Adrenal gland (tissue), 5 donors: ENCODE measurements around the gene SULT1A1.
"Not testable (repeated sequence)": the region's sequence is repeated elsewhere in the genome, so short reads cannot be mapped to it uniquely, and the experiment has no call there.

Source experiments
- POLR2A ChIP-seq, 2 donors: fragments of 450-650 bp; IDR thresholded peaks; one replicate each; pipeline ENCODE4 v1.6.1; 2017; ENCODE audit warnings: antibody characterized with exemption in 2 of 2, mild to moderate bottlenecking in 2 of 2, moderate library complexity in 1 of 2
- TF ChIP-seq, protein P1 (sequence below), 6 experiments: fragments of 450-650 bp in 4 of 6; fragments of 200-600 bp in 2 of 6; sonication (generic) in 1 of 6; IDR thresholded peaks; 1 replicate in 5 of 6; 2 replicates in 1 of 6; pipeline versions ENCODE4 v1.5.1 to v1.8.0; 2016 to 2021; ENCODE audit warnings: antibody characterized with exemption in 6 of 6, mild to moderate bottlenecking in 2 of 6, moderate library complexity in 1 of 6
- donor health status: DM: no; HTN: no; CAD: no.

DNA sequence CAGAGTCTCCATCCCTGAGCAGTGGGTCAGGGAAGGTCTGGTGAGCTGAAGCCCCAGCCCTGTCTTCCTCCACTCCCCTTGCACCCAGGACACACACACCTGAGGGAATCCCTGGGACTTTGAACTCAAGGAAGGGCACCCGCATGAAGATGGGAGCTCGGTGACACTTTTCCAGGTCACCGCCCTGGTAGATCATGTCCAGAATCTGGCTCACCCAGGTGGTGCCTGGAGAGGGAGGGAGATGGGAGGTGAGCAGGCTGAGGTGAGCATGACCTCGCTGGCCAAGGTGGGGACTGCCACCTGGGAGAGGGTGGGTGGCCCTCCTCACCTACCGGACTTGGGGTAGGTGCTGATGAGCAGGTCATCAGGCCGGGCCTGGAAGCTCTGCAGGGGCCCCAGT lies 14.4 kb downstream of the SULT1A1 start:
- not testable (repeated sequence) for TF ChIP-seq POLR2A (IDR thresholded peaks at IDR 0.05)
- TF ChIP-seq, protein P1, sequence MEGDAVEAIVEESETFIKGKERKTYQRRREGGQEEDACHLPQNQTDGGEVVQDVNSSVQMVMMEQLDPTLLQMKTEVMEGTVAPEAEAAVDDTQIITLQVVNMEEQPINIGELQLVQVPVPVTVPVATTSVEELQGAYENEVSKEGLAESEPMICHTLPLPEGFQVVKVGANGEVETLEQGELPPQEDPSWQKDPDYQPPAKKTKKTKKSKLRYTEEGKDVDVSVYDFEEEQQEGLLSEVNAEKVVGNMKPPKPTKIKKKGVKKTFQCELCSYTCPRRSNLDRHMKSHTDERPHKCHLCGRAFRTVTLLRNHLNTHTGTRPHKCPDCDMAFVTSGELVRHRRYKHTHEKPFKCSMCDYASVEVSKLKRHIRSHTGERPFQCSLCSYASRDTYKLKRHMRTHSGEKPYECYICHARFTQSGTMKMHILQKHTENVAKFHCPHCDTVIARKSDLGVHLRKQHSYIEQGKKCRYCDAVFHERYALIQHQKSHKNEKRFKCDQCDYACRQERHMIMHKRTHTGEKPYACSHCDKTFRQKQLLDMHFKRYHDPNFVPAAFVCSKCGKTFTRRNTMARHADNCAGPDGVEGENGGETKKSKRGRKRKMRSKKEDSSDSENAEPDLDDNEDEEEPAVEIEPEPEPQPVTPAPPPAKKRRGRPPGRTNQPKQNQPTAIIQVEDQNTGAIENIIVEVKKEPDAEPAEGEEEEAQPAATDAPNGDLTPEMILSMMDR (IDR thresholded peaks at IDR 0.05) = not testable (repeated sequence)
